ENCODE measurements around the gene CER1.

Gene CER1

GRCh38 chr9:14705079-14705478, 17.5 kb downstream of the CER1 start:
- H3K4me3 ChIP-seq (replicated peaks in 1 of 2; ENCODE audit: low read depth in 2 of 2, low read length in 2 of 2): no peak overlapping the region
- DNase-seq (ENCODE audit: low read depth in 2 of 2): no peak
- TF ChIP-seq, protein P1, sequence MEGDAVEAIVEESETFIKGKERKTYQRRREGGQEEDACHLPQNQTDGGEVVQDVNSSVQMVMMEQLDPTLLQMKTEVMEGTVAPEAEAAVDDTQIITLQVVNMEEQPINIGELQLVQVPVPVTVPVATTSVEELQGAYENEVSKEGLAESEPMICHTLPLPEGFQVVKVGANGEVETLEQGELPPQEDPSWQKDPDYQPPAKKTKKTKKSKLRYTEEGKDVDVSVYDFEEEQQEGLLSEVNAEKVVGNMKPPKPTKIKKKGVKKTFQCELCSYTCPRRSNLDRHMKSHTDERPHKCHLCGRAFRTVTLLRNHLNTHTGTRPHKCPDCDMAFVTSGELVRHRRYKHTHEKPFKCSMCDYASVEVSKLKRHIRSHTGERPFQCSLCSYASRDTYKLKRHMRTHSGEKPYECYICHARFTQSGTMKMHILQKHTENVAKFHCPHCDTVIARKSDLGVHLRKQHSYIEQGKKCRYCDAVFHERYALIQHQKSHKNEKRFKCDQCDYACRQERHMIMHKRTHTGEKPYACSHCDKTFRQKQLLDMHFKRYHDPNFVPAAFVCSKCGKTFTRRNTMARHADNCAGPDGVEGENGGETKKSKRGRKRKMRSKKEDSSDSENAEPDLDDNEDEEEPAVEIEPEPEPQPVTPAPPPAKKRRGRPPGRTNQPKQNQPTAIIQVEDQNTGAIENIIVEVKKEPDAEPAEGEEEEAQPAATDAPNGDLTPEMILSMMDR (IDR thresholded peaks at IDR 0.05; ENCODE audit: low read depth, low read length): no peak

DNA sequence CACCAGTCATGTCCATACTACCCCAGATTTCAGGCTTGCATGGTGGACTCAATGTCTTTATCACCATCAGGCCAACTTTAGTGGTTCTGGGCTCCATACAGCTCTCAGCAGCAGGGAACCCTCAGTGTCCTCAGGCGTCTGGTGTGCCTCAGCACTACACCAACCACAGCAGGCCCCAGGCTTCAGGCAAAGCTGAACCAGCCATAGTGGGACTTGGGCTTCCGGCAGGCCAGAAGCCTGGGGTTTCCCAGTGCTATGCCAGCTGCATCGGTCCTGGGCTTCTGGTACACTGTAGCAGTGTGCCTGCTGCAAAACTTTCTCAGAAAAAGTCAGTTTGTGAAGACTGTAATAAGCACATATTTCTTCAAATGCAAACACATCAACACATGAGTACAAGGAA, 18.3 kb downstream of the CER1 start:
- no peak for DNase-seq (ENCODE audit: low read depth in 2 of 2)
- H3K4me3 ChIP-seq (replicated peaks in 1 of 2; ENCODE audit: low read depth in 2 of 2, low read length in 2 of 2): no peak overlapping the region
- TF ChIP-seq, protein P1 (IDR thresholded peaks at IDR 0.05; ENCODE audit: low read depth, low read length): no peak

DNA sequence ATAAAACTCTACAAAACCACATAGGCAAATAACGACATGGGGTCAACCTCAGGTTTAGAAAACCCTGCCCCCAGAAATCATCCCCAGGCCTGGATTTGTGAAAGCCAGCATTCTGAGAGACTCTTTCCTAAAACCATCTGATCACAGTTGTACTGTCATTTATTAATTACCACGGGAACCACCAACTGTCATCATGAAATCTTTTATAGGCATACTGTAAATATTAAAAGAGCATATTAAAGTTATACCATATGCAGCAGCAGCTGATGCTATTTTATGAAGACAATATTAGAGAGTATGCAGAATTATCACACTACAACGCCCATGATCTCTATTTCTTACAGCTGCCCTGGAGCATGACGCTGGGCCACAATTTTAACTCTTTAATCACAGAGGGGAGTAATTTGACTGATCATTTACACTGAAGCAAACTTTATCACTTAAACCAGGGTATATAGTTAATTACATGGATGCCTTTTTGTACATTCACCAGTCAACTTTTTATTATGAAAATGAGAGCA, 20.3 kb downstream of the CER1 start:
- no peak for DNase-seq (ENCODE audit: low read depth in 2 of 2)
- TF ChIP-seq, protein P1 (IDR thresholded peaks at IDR 0.05; ENCODE audit: low read depth, low read length): no peak

DNA sequence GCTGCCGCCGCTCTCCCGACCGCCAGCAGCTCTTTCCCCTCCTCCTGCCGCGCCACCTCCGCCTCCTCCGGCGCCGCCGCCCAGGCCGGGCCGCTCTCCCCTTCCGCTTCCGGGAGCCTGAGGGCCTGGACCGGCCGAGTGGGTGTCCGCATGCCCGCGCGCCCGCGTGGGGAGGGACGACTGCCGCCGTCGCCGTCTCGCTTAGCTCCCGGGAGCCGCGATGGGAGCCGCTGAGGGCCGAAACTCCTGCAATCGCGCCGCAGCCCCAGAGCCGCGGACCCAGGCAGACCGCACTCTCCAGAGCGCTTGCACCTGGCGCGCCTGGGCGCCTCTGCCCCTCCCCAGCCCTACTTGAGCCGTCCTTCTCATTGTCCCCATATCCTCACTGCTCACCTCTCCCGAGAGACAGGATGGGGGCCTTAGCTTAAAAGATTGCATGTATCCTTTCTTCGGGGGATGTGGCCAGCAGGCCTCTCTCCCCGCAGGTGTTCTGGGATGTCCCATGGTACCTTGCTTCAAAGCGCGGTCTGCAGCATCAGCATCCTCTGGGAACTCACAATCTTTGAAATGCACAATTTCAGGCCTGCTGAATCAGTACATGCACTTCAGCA, 29.2 kb downstream of the CER1 start, which contains the start of gene ZDHHC21:
Gene ZDHHC21, minus strand, starts transcription at position 182 of the 611 bp plus-strand sequence. CDS start 19,092 bp downstream, outside the sequence.
- peak; percentile 43 to 61 for DNase-seq (ENCODE audit: low read depth in 2 of 2)
- H3K4me3 ChIP-seq (replicated peaks in 1 of 2; ENCODE audit: low read depth in 2 of 2, low read length in 2 of 2): peak within 1 kb of the TSS; percentile 82 to 87
- TF ChIP-seq, protein P1 (IDR thresholded peaks at IDR 0.05; ENCODE audit: low read depth, low read length): no peak

More for the DNA sequence above, 20.3 kb downstream of the CER1 start:
- H3K4me3 ChIP-seq (replicated peaks in 1 of 2; ENCODE audit: low read depth in 2 of 2, low read length in 2 of 2): no peak overlapping the region

DNA sequence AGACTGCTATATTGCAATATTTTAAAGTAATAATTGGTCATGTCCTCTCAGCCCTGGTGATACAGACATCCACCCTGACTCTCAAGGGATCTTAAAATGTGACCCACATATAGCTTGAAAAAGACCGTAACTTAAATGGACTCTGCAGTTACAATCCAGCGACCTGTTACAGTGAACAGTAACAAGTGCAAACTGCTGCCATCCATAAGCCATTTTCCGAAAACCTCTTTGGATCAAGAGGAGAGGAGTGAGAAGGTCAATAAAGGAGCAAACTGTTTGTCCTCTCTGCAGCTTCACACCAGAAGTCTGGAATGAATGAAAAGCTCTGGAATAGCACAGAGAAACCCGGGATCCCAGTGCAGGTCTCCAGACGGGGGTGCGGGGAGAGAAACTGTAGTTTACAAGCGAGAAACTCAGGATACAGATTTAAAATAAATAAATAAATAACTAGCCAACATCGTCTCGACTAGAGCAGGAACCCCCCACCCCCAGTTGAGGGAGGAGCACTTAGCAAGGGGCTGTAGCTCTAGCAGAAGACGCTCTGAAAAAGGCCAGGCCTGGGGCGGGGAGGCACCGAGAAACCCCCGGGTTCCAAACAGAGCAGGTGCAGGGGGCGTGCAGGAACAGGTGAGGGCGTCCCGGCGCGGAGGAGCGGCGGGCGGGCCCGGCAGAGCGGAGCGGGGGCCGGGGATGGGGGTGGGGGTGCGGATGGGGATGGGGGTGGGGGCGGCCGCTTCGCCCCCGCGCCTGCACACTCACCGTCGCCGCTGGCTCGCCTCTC, 29.9 kb downstream of the CER1 start:
- H3K4me3 ChIP-seq (replicated peaks in 1 of 2; ENCODE audit: low read depth in 2 of 2, low read length in 2 of 2): peak overlapping the region; percentile 82 to 87
- no peak for DNase-seq (ENCODE audit: low read depth in 2 of 2)
- TF ChIP-seq, protein P1 (IDR thresholded peaks at IDR 0.05; ENCODE audit: low read depth, low read length): no peak

- no peak overlapping the region for H3K4me3 ChIP-seq (replicated peaks in 1 of 2; ENCODE audit: low read depth in 2 of 2, low read length in 2 of 2)
- TF ChIP-seq, protein P1 (IDR thresholded peaks at IDR 0.05; ENCODE audit: low read depth, low read length): no peak
Observed at GRCh38 chr9:14690948-14691730, 31.4 kb downstream of the CER1 start.

More at GRCh38 chr9:14690948-14691730, 31.4 kb downstream of the CER1 start:
- DNase-seq (ENCODE audit: low read depth in 2 of 2): no peak
